ENCODE data around the gene FOSL2.

DNA sequence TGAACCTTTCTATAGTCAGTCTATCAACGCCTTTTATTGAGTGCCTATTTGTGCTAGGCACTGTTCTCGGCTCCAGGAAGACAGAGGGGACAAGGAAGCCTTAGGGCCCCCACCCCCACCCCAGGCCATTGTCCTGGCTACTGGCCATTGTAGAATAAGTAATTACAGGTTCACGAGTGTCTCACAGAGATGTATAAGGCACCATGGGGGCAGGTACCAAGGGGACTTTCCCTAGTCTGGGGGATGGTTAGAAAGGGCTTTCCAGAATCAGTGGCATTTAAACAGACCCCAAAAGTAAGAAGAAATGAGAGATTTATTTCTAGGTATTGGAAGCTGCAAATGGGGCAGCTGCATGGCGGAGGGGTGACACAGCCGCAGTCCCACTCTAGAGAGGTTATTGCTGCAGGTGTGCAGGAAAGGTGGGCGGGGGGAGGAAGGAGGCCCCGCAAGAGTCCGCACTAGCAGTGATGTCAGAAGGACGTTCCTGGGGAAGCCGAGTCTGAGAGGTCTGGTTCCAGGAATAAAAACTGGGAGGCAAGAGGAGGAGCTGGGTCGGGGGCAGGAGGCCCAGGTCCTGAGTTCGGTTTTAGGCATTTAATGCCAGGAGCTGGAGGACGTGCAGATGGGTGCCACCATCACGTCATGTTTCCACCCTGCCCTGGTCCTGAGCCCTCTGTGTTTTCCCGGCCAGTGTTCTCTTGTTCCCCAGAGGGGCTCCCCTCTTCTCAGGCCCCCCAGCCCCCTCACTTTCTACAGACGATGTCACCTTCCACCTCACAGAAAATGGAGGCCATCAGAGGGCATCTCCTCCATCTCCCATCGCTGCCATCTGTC is 30.5 kb downstream of the FOSL2 start:
- TF ChIP-seq, protein P1, sequence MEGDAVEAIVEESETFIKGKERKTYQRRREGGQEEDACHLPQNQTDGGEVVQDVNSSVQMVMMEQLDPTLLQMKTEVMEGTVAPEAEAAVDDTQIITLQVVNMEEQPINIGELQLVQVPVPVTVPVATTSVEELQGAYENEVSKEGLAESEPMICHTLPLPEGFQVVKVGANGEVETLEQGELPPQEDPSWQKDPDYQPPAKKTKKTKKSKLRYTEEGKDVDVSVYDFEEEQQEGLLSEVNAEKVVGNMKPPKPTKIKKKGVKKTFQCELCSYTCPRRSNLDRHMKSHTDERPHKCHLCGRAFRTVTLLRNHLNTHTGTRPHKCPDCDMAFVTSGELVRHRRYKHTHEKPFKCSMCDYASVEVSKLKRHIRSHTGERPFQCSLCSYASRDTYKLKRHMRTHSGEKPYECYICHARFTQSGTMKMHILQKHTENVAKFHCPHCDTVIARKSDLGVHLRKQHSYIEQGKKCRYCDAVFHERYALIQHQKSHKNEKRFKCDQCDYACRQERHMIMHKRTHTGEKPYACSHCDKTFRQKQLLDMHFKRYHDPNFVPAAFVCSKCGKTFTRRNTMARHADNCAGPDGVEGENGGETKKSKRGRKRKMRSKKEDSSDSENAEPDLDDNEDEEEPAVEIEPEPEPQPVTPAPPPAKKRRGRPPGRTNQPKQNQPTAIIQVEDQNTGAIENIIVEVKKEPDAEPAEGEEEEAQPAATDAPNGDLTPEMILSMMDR (IDR thresholded peaks at IDR 0.05; ENCODE audit: insufficient read depth, low read length): no peak
- TF ChIP-seq POLR2AphosphoS5 (IDR thresholded peaks at IDR 0.05; ENCODE audit: low read depth) (no peak), GABPA (IDR thresholded peaks at IDR 0.05; ENCODE audit: low read depth) (no peak)

Measured in HL-60 (cell line).